ENCODE results near the gene GDPD5. TPM values are rescaled to one million over a fixed set of nuclear protein-coding genes. Genes with fewer than 3 reads are reported as not detected.

The GDPD5 gene
- total and polyA plus RNA-seq, 2 donors (not counting 3 experiments of a cell fraction or from before 2014, with no cell fraction given) = 60.2 to 79.2 TPM

- TF ChIP-seq POLR2A (IDR thresholded peaks at IDR 0.05; ENCODE audit: low read depth, low read length) = no peak
- no peak for TF ChIP-seq POLR2AphosphoS5 (IDR thresholded peaks at IDR 0.05; ENCODE audit: insufficient read depth, low read depth, low read length)
- TF ChIP-seq GATA2 (IDR thresholded peaks at IDR 0.05; ENCODE audit: insufficient read depth, insufficient read length, low read depth, low read length) = no peak
- TF ChIP-seq CTCF (IDR thresholded peaks at IDR 0.05; ENCODE audit: extremely low read depth in 1 of 2, insufficient read depth in 1 of 2, low read depth in 1 of 2, low read length in 2 of 2) = no peak
- no peak for TF ChIP-seq MYC (IDR thresholded peaks at IDR 0.05; ENCODE audit: low read depth, low read length)
- no peak for TF ChIP-seq FOS (IDR thresholded peaks at IDR 0.05; ENCODE audit: borderline replicate concordance, insufficient read depth, low read length)
- no peak for TF ChIP-seq EZH2 (IDR thresholded peaks at IDR 0.05; ENCODE audit: borderline replicate concordance, low read depth, low read length, severe bottlenecking)
- TF ChIP-seq JUN (IDR thresholded peaks at IDR 0.05; ENCODE audit: borderline replicate concordance, insufficient read depth, insufficient read length, low read depth) = no peak
- no peak for TF ChIP-seq MAX (IDR thresholded peaks at IDR 0.05; ENCODE audit: insufficient read depth, insufficient read length)
- Histone ChIP-seq H2AFZ (ENCODE audit: low read depth, low read length) (no peak overlapping the region), H3K4me2 (ENCODE audit: insufficient read depth, low read length) (no peak overlapping the region), H3K27me3 (ENCODE audit: control insufficient read depth in 2 of 2, insufficient read depth in 2 of 2, low read length in 2 of 2) (no peaks in the 10 kb centered on the region), H3K79me2 (ENCODE audit: control insufficient read depth, insufficient read depth, low read length) (no peaks in the 10 kb centered on the region), H3K36me3 (ENCODE audit: control insufficient read depth in 2 of 2, extremely low read depth in 1 of 2, insufficient read depth in 2 of 2, low read length in 2 of 2) (peaks cover 0 to 50% of the 10 kb centered on the region in 2 experiments), H3K9ac (replicated peaks; ENCODE audit: extremely low read depth, insufficient read depth, low read length) (no peak overlapping the region), H3K4me3 (replicated peaks in 1 of 3; ENCODE audit: insufficient read depth in 1 of 3, low read depth in 1 of 3, low read length in 3 of 3) (no peak overlapping the region), H3K9me3 (replicated peaks; ENCODE audit: control insufficient read depth, insufficient read depth, low read length) (no peaks in the 10 kb centered on the region), H3K27ac (ENCODE audit: insufficient read depth, low read depth, low read length) (no peak overlapping the region), H3K9me1 (replicated peaks; ENCODE audit: control insufficient read depth, extremely low read depth, insufficient read depth, low read length) (no peaks in the 10 kb centered on the region), H4K20me1 (replicated peaks; ENCODE audit: control insufficient read depth, extremely low read depth, insufficient read depth, low read length) (no peaks in the 10 kb centered on the region), H3K4me1 (ENCODE audit: control insufficient read depth, extremely low read depth, insufficient read depth, low read length) (no peaks in the 10 kb centered on the region)
- FAIRE-seq (no peak), DNase-seq (ENCODE audit: low read depth, low spot score) (no peak)
- dilution Hi-C loops (cut with MboI; ENCODE audit: extremely low pct_ligation_motif_present, low sequenced_read_pairs) (no loop called here), intact Hi-C loops (cut with micrococcal nuclease) (no loop called here)
- POLR2A ChIA-PET = no interaction called here
- BruUV-seq (replicated peaks) = no TSS peak
- CTCF ChIA-PET = interaction anchor here (1.4 kb wide), 1 partner anchor 51 kb away, joined by 3 read pairs; no protein-coding TSS in a partner anchor
Observed at GRCh38 chr11:75439026-75439425, 86.7 kb downstream of the GDPD5 start.

Measured in endothelial cell of umbilical vein (primary cell).